Lung (tissue), 12 donors: ENCODE data around the gene ARHGAP31. TPM values are rescaled to one million over a fixed set of nuclear protein-coding genes. Genes with fewer than 3 reads are reported as not detected.
A peak's percentile ranks its signal among the peaks of the same experiment; 100 is the strongest.

Experiments used
- ATAC-seq: fragments of 200-7000 bp; cut with Tn5 transposase; one replicate; pipeline ENCODE4 v1.9.1; 2020; ENCODE audit warnings: moderate number of reproducible peaks; ENCODE audit not compliant: insufficient read depth, low FRiP score
- DNase-seq, 3 donors: peaks; one replicate each; pipeline ENCODE4 v3.0.0-alpha.2; 2013 to 2017
- H3K27ac ChIP-seq, 2 donors: one replicate each; pipeline ENCODE4 v1.5.1; 2013; ENCODE audit warnings: mild to moderate bottlenecking in 2 of 2, moderate library complexity in 2 of 2, control low read depth in 1 of 2, inconsistent platforms in 1 of 2, low read depth in 1 of 2, low read length in 1 of 2
- H3K27me3 ChIP-seq, 3 donors: one replicate each; pipeline ENCODE4 v1.5.1; 2013; ENCODE audit warnings: low read length in 2 of 3; ENCODE audit not compliant: control insufficient read depth in 3 of 3, insufficient read depth in 3 of 3
- H3K36me3 ChIP-seq, 4 donors: one replicate each; pipeline ENCODE4 v1.5.1; 2013; ENCODE audit warnings: low read length in 4 of 4, mild to moderate bottlenecking in 1 of 4, moderate library complexity in 1 of 4; ENCODE audit not compliant: control insufficient read depth in 4 of 4, insufficient read depth in 4 of 4
- H3K4me1 ChIP-seq, 5 donors: one replicate each; pipeline ENCODE4 v1.5.1; 2013; ENCODE audit warnings: low read length in 5 of 5, mild to moderate bottlenecking in 2 of 5, moderate library complexity in 1 of 5; ENCODE audit not compliant: control insufficient read depth in 5 of 5, insufficient read depth in 5 of 5
- H3K4me3 ChIP-seq: one replicate; pipeline ENCODE4 v1.5.1; 2013; ENCODE audit warnings: mild to moderate bottlenecking, control low read depth, moderate library complexity
- H3K9ac ChIP-seq, 2 donors: one replicate each; pipeline ENCODE4 v1.5.1; 2013; ENCODE audit warnings: low read length in 2 of 2, control low read depth in 1 of 2; ENCODE audit not compliant: insufficient read depth in 1 of 2
- H3K9me3 ChIP-seq, 4 donors: one replicate each; pipeline ENCODE4 v1.5.1; 2013; ENCODE audit warnings: low read length in 3 of 4, mild to moderate bottlenecking in 1 of 4, moderate library complexity in 1 of 4; ENCODE audit not compliant: control insufficient read depth in 4 of 4, insufficient read depth in 3 of 4
- CTCF ChIP-seq: IDR thresholded peaks from 2 replicates; pipeline ENCODE4 v1.5.1; 2012; ENCODE audit warnings: mild to moderate bottlenecking; ENCODE audit errors: control extremely low read depth, extremely low read depth
- WGBS, 2 donors: extraction: QIAGEN DNeasy Blood & Tissue Kit; methylation state at CpG; one replicate each; pipeline ENCODE4 v1.1.7; 2013; 5-methylcytosine and 5-hydroxymethylcytosine counted together
- polyA plus RNA-seq, 2 donors: library from polyadenylated mRNA; stranded (reverse); fragments of 200-250 nt; gene quantifications; one replicate each; pipeline ENCODE4 v1.2.1, GENCODE V29; 2013
- total RNA-seq, 2 donors: library from RNA; depleted of rRNA in 1 of 2; stranded (reverse); fragments of >200 nt in 1 of 2; gene quantifications; one replicate each; pipeline ENCODE4 v1.2.1, GENCODE V29; 2014 to 2021
- donor health status: control.
- donor health status: control.
- donor health status: Bipolar disorder and iron deficiency.
- donor health status: healthy.
- donor health status: DM: yes; HTN: yes; CAD: no.

The ARHGAP31 gene
- total and polyA plus RNA-seq, 4 donors: 11.6 to 58.5 (median 31.7) TPM

DNA sequence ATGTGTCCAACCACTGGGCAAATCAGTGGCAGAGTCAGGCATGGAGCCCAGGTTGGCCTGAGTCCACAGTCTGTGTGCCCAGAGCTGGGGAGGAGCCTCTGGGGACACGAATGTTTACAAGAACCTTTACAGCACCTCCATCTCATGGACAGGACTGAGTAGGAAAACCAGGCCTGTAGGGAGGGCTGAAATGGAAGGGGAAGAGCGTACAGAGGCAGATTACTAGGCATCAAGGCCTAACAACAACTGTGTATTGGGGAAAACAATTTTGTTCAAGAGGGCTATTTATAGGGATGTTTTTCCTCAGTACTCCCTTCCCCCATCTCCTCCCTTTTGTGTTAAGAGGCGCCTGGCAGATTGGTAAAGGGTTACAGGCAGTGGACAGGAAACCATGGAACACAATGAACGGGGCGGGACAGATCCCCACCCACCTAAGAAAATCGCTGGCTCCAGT lies 15.1 kb upstream of the ARHGAP31 start:
- ATAC-seq (peak; percentile 35), DNase-seq (peak in 1 of 3 donors; percentile 60)
- Histone ChIP-seq H3K9ac (no peak overlapping the region), H3K36me3 (no peaks in the 10 kb centered on the region), H3K4me3 (no peak overlapping the region), H3K27me3 (no peaks in the 10 kb centered on the region), H3K9me3 (peaks cover 0 to 6% (median 0%) of the 10 kb centered on the region in 4 donors), H3K4me1 (peaks cover 0 to 16% (median 3%) of the 10 kb centered on the region in 5 donors), H3K27ac (peak overlapping the region; percentile 74 to 88)
- 49 to 70% methylated on average over 6 of the region's 6 CpGs for WGBS, 2 donors
- no peak for TF ChIP-seq CTCF

GRCh38 chr3:119279584-119280243 lies 14.5 kb upstream of the ARHGAP31 start:
- peaks cover 0 to 16% (median 2%) of the 10 kb centered on the region in 5 donors for H3K4me1 ChIP-seq
- no peaks in the 10 kb centered on the region for H3K27me3 ChIP-seq
- no peak overlapping the region for H3K4me3 ChIP-seq
- DNase-seq: no peak
- TF ChIP-seq CTCF: no peak
- 52 to 59% methylated on average over 5 of the region's 5 CpGs for WGBS, 2 donors
- no peaks in the 10 kb centered on the region for H3K36me3 ChIP-seq
- no peak overlapping the region for H3K9ac ChIP-seq
- peaks cover 0 to 6% (median 0%) of the 10 kb centered on the region in 4 donors for H3K9me3 ChIP-seq
- peak overlapping the region; percentile 74 to 88 for H3K27ac ChIP-seq
- no peak for ATAC-seq

DNA sequence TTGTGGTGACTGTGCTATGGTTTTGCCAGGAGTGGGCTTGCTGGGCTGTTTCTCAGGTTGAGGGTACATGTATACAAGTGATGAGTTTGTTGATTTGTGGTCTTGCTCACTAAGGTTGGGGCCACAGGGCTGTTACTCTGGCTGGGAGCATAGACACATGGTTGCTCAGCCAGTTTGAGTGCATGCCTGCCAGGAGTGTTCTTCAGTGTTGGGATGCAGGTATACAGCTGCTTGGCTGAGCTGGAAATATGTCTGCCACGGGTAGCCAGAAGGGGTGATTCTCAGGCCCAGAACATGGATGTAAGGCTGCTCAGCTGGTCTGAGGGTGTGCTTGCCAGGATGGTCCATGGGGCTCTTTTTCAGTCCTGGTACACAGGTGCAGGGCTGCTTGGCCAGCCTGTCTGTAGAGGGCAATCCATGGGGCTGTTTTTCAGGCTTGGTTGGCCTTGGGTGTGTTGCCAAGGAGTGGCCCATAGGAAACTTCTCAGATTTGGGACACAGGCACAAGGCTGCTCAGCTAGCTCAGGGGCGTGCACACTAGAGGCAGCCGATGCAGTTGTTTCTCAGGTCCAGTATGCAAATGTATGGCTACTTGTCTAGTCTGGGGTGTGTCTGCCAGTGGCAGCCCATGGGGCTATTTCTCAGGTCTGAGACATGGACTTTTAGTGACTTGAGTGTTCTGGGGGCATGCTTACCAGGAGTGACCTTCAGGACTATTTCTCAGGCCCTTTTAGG lies 5.3 kb upstream of the ARHGAP31 start:
- Histone ChIP-seq H3K9ac (no peak overlapping the region), H3K4me3 (no peak overlapping the region), H3K4me1 (peaks cover 3 to 11% (median 10%) of the 10 kb centered on the region in 5 donors), H3K27me3 (no peaks in the 10 kb centered on the region), H3K27ac (no peak overlapping the region), H3K9me3 (peaks cover 0 to 3% (median 0%) of the 10 kb centered on the region in 4 donors), H3K36me3 (no peaks in the 10 kb centered on the region)
- TF ChIP-seq CTCF: no peak
- ATAC-seq (no peak), DNase-seq (no peak)
- 86 to 96% methylated on average over 3 of the region's 3 CpGs for WGBS, 2 donors
